HG03432 (cell line): ENCODE results near the gene TBC1D9B.

Source experiments
- ATAC-seq: cut with Tn5 transposase; IDR thresholded peaks from one replicate; pipeline ENCODE4 v1.9.1; 2021; ENCODE audit warnings: mild to moderate bottlenecking, moderate library complexity; ENCODE audit not compliant: unreplicated experiment

Gene TBC1D9B

GRCh38 chr5:179822059-179822432 is 85.7 kb downstream of the TBC1D9B start:
- ATAC-seq: no peak

DNA sequence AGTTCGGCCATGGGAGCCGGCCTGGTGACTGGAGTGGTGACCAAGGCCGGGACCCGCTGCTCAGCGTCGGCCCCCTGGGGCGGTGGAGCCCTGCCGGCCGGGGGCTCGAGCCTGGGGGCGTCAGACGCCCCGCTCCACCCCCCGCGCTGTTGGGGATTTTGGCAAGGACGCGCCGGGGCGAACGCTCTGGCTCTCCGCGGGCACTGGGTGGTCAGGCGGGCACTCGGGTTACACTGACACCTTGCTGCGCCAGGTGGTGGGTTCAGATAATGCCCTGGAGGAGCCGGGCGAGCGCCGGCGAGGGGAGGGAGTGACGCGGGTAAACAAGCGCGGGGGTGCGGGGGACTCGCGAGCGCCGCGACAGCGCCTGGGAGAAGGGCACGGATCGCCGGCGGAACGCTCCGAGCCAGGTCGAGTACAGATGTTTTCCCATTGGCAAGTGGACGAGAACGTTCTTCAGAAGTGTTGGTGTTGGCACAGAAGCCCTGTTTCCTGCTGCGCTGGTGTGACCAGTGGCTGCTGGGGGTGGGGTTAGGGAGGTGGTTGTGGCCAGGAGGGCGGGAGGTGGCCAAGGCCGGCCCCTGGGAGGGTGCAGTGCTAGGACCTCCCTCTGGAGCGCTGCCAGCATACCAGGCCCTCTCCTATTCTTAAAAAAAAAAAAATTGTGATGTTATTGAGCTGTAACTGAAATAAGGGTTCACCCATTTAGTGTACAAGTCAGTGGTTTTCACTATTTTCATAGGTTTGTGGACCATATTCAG is 86.2 kb downstream of the TBC1D9B start:
- ATAC-seq: peak; percentile 45

DNA sequence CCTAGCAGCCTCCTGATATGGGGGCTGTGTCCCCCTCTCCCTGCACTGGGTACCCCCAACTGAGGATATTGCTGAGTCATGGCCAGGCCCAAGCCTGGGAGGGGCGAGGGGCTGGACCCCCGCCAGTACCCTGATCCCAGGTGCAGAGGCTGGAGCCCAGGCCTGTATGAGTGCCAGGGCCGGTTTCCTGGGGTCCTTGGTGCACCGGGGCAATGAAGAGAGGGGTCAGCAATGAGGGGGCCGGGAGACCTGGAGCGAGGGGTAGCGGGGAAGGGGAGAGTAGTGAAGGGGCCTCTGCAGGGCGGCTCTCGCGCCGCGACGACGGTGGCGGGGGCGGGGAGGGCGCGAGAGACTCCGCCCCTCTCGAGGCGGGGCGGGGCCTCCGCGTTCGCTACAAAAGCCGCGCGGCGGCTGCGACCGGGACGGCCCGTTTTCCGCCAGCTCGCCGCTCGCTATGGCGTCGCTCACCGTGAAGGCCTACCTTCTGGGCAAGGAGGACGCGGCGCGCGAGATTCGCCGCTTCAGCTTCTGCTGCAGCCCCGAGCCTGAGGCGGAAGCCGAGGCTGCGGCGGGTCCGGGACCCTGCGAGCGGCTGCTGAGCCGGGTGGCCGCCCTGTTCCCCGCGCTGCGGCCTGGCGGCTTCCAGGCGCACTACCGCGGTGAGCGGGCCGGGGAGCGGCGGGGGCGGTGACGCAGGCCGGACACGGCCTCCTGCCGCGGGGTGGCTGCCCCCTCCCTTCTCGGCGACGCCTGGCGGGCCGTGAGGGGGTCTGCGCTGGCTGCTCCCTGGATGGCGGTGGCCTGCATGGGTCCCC is 87.0 kb downstream of the TBC1D9B start, which contains the start of gene SQSTM1:
TSS of gene SQSTM1 (plus strand) at position 423 of the 815 bp plus-strand sequence. CDS start at position 455, 32 bp downstream.
- ATAC-seq: peak; percentile 43

GRCh38 chr5:179820127-179820482 is 87.6 kb downstream of the TBC1D9B start:
- ATAC-seq: no peak

- peak; percentile 23 for ATAC-seq
These were observed 88.2 kb downstream of the TBC1D9B start for GRCh38 chr5:179819296-179820126.

GRCh38 chr5:179818746-179819295 is 88.9 kb downstream of the TBC1D9B start:
- peak; percentile 70 for ATAC-seq

DNA sequence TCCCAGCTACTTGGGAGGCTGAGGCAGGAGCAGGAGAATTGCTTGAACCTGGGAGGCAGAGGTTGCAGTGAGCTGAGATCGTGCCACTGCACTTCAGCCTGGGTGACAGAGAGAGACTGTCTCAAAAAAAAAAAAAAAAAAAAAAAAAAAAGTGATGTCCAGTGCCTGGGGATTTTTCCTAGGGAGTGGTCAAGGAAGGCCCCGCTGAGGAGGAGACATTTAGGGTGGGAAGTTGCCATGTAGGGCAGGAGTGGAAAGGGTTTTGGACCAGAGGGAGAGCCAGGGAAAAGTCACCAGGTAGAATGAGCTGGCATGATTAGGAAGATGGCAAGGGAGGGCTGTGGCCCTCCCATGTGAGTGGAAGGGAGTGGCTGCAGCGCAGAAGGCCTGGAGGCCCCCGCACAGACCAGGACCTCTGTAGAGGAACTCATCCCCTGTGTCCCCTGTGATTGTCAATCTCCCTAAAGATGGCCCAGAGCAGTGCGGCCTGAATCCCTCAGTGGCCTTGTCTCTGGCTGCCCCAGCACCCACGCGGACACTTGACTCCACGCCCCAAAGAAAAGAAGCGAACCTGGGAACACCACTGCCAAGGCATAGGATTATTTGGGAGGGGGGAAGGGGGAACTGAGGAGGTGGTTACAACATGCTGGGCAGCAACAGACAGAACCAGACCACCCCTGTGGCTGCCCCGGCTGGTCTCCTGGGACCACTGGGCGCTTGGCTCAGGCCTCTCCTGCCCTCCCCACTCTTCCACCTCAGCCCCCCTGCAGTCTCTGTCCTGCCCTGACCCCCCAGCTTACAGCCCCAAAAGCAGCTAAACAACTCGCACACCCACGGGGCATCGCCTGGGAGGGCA is 89.6 kb downstream of the TBC1D9B start:
- ATAC-seq: no peak

DNA sequence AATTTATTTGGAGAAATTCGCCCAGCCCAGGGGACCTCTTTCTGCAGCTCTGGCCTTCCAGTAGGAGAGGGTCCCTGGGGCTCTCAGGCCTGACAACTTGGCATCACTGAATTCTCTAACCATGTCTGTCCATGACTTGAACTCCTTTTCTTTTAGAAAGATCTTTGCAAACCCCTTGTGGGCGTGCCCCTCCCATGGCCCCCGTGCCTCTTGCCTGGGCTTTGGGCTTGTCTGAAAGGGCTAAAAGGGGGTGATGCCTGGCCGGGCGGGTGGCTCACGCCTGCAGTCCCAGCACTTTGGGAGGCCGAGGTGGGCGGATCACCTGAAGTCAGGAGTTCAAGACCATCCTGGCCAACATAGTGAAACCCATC is 90.2 kb downstream of the TBC1D9B start:
- no peak for ATAC-seq

GRCh38 chr5:179816796-179817469 is 90.8 kb downstream of the TBC1D9B start:
- ATAC-seq: no peak

DNA sequence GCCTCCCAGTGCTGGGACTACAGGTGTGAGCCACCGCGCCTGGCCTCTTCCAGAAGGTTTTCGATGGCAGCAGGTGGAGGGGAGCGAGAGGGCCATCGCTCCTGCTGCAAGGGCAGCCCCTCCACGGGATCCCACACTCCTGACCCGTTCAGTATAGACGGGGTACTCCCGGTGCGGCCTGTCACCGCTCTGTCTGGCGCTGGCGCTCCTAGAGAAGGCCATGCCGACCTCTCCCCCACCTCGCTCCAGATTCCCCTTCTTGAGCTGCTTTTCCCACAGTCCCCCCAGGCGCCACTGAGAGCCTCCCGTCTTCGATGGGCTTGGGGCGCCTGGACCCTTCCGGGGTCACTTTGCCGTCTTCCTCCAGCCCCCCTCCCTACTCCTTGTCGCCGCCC is 91.3 kb downstream of the TBC1D9B start:
- no peak for ATAC-seq

DNA sequence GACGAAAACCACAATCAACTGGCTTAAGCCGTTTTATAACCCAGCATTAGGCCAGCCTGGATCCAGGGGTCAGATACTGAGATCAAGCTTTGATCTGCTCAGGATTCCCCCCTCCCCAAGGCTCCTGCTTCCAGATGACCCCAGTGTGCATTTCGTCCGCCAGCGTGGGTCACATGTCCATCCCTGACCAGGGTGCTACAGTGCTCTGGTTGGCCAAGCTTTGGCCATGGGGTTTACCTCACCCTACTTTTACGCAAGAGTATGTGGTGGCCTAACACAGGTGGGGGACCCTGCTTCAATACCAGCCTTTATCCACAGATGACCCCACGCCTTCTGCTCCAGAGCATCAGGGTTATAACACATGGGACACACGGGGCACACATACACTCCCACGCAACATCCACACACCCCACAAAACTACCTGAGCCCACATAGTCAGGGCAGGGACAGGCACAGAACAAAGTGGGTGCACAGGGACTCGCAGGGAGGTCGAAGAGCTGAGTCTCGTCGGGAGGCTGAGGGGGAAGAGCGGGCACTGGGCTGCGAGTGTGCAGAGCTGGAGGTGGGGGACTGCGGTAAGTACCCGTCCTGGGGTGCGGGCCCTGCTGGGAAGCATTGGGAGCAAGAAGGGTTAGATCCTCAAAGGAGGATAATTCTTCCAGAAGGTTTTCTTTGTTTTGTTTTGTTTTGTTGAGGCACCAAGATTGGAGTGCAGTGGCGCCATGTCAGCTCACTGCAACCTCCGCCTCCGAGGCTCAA is 92.0 kb downstream of the TBC1D9B start:
- ATAC-seq: no peak

DNA sequence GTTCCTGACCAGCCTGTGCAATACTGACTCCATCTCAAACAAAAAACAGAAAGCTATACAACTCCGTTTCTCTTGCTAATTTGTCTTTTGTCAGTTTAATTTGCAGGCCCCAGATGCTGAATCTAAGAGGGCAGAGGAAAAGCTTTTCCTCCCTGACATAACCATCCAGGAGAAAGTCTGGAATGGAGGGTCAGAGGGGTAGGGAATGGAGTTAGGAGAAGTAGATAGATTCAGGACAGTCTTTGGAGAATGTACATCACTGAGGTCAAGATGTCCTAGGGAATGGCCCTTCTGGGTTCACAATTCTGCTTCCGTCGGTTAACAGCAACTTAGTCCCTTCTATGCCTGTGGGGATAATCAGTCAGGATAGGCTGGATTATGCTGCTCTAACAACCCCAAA is 93.6 kb downstream of the TBC1D9B start:
- no peak for ATAC-seq

DNA sequence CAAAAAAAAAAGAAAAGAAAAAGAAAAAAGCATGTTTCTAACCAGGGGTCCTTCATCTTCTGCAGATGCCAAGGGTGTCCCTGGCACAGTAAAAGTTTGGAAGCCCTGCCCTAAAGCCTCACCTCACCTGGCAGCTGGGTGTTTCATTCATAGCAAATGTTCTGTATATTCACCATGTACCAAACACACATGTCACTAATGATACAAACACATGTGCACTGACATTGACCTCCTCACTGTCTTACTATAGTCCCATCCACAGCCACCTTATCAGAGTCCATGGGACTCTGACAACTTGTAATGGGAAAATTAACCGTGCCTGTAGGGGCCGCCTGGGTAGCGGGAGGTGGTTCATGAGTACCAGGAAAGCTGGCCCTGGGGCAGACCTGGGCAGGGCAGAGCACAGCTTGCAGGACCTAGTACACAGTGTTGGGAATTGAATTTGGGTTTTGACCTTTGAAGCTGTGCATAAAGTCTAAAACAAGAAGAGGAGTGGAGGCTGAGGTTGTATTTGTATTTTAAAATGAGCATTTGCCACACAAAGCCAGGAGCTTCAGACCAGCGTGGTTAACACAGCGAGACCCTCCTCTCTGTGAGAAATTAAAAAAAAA is 94.6 kb downstream of the TBC1D9B start:
- no peak for ATAC-seq

DNA sequence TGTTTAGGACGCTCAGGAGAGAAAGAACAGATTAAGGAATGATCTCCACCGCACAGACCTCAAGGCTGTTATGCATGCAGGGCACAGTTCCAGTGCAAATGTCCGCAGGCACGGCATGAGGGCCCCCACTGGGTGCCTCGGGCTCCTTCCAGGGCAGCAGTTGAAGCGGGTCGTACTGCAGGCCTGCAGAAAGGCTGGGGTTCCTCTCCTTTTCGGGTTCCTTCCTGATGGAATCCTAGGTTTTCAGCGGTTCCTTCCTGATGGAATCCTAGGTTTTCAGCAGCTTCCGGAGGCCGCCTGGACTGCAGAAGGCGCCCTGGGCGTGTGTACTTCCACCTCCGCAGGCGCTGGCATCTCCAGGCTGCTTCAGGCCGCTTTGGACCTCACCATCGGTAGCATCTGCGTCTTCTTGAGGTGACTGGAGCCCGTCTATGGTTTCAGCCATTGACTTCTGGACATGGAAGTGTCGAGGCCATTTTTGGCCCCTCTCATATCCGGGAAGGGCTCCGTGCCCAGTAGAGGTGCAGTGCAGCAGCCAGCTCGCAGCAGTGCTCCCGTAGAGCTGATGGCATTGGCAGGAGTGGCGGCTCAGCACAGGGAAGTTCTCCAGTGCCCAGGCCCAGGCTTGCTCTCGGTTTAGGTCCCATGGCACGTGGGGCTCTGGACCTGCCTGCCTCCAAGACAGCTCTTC is 95.4 kb downstream of the TBC1D9B start:
- ATAC-seq: no peak
